Measurements from ENCODE around the gene CASTOR2. TPM values are rescaled to one million over a fixed set of nuclear protein-coding genes. Genes with fewer than 3 reads are reported as not detected.
"Not testable (repeated sequence)": the region's sequence is repeated elsewhere in the genome, so short reads cannot be mapped to it uniquely, and the experiment has no call there.

Gene CASTOR2
- total RNA-seq, 4 donors from 2014 or later, result 14.0 to 27.6 (median 18.6) TPM

GRCh38 chr7:74966909-74967308, 2.4 kb downstream of the CASTOR2 start:
- H3K27me3 ChIP-seq; H3K4me3 ChIP-seq; DNase-seq (ENCODE audit: low spot score in 2 of 2); H3K36me3 ChIP-seq; H3K4me1 ChIP-seq; H3K27ac ChIP-seq; H3K9me3 ChIP-seq: not testable (repeated sequence)
- no CpG with 5 or more reads among the region's 6 CpGs for WGBS

GRCh38 chr7:74971431-74971830, 6.9 kb downstream of the CASTOR2 start:
- not testable (repeated sequence) for H3K36me3 ChIP-seq; H3K4me1 ChIP-seq; H3K4me3 ChIP-seq; DNase-seq (ENCODE audit: low spot score in 2 of 2); H3K27ac ChIP-seq; H3K9me3 ChIP-seq; H3K27me3 ChIP-seq
- WGBS, result no CpG with 5 or more reads among the region's 4 CpGs

GRCh38 chr7:74972377-74972776, 7.9 kb downstream of the CASTOR2 start:
- DNase-seq (ENCODE audit: low spot score in 2 of 2); H3K4me1 ChIP-seq; H3K27me3 ChIP-seq; H3K9me3 ChIP-seq; H3K4me3 ChIP-seq; H3K27ac ChIP-seq; H3K36me3 ChIP-seq: not testable (repeated sequence)
- 73% methylated on average over 6 of the region's 7 CpGs for WGBS

- not testable (repeated sequence) for H3K27me3 ChIP-seq; H3K4me1 ChIP-seq; H3K36me3 ChIP-seq; H3K9me3 ChIP-seq; DNase-seq (ENCODE audit: low spot score in 2 of 2); H3K4me3 ChIP-seq; H3K27ac ChIP-seq
- no CpG with 5 or more reads among the region's 7 CpGs for WGBS
Observed at GRCh38 chr7:74975959-74976358, 11.5 kb downstream of the CASTOR2 start.

GRCh38 chr7:74977523-74977922, 13.0 kb downstream of the CASTOR2 start:
- DNase-seq (ENCODE audit: low spot score in 2 of 2); H3K4me3 ChIP-seq; H3K4me1 ChIP-seq; H3K36me3 ChIP-seq; H3K27ac ChIP-seq; H3K27me3 ChIP-seq; H3K9me3 ChIP-seq: not testable (repeated sequence)
- no CpG with 5 or more reads among the region's 9 CpGs for WGBS

GRCh38 chr7:74988436-74988835, 23.9 kb downstream of the CASTOR2 start:
- not testable (repeated sequence) for H3K9me3 ChIP-seq; H3K36me3 ChIP-seq; H3K27me3 ChIP-seq; H3K27ac ChIP-seq; DNase-seq (ENCODE audit: low spot score in 2 of 2); H3K4me1 ChIP-seq; H3K4me3 ChIP-seq
- 92% methylated on average over 9 of the region's 9 CpGs for WGBS

GRCh38 chr7:74993121-74993520, 28.6 kb downstream of the CASTOR2 start:
- no peak for TF ChIP-seq POLR2AphosphoS5 (IDR thresholded peaks at IDR 0.05)
- no peak for TF ChIP-seq EP300 (IDR thresholded peaks at IDR 0.05)
- TF ChIP-seq POLR2A (IDR thresholded peaks at IDR 0.05), result no peak
- no peak for TF ChIP-seq CTCF (IDR thresholded peaks at IDR 0.05)
- no peak for DNase-seq (ENCODE audit: low spot score in 2 of 2)
- Histone ChIP-seq H3K4me1 (peaks cover 7% of the 10 kb centered on the region), H3K9me3 (no peaks in the 10 kb centered on the region), H3K4me3 (no peak overlapping the region), H3K36me3 (no peaks in the 10 kb centered on the region), H3K27me3 (no peaks in the 10 kb centered on the region), H3K27ac (no peak overlapping the region)
- 90% methylated on average over 4 of the region's 4 CpGs for WGBS

- not testable (repeated sequence) for H3K9me3 ChIP-seq; H3K27me3 ChIP-seq; H3K36me3 ChIP-seq; H3K4me1 ChIP-seq; DNase-seq (ENCODE audit: low spot score in 2 of 2); H3K27ac ChIP-seq; H3K4me3 ChIP-seq
- 92% methylated on average over 17 of the region's 17 CpGs for WGBS
Observed at GRCh38 chr7:74994869-74995543, 30.5 kb downstream of the CASTOR2 start.

- H3K9me3 ChIP-seq; DNase-seq (ENCODE audit: low spot score in 2 of 2); H3K27me3 ChIP-seq; H3K27ac ChIP-seq; H3K4me3 ChIP-seq; H3K4me1 ChIP-seq; H3K36me3 ChIP-seq: not testable (repeated sequence)
- WGBS, result 68% methylated on average over 5 of the region's 5 CpGs
Observed at GRCh38 chr7:74996361-74996760, 31.9 kb downstream of the CASTOR2 start.

- H3K36me3 ChIP-seq; H3K27me3 ChIP-seq; H3K4me1 ChIP-seq; H3K4me3 ChIP-seq; H3K27ac ChIP-seq; DNase-seq (ENCODE audit: low spot score in 2 of 2); H3K9me3 ChIP-seq: not testable (repeated sequence)
- 64% methylated on average over 8 of the region's 8 CpGs for WGBS
Observed at GRCh38 chr7:74997811-74998210, 33.3 kb downstream of the CASTOR2 start.

GRCh38 chr7:75001356-75001755, 36.9 kb downstream of the CASTOR2 start:
- H3K27me3 ChIP-seq; H3K27ac ChIP-seq; H3K4me3 ChIP-seq; DNase-seq (ENCODE audit: low spot score in 2 of 2); H3K4me1 ChIP-seq; H3K9me3 ChIP-seq; H3K36me3 ChIP-seq: not testable (repeated sequence)
- WGBS, result 77% methylated on average over 8 of the region's 8 CpGs

All from suprapubic skin (tissue), 4 donors.